ENCODE results near the gene USP9X. TPM values are rescaled to one million over a fixed set of nuclear protein-coding genes. Genes with fewer than 3 reads are reported as not detected.
"Not testable (repeated sequence)": the region's sequence is repeated elsewhere in the genome, so short reads cannot be mapped to it uniquely, and the experiment has no call there.

Gene USP9X
- total RNA-seq, 5 donors from 2014 or later (not counting 1 experiment from before 2014, with no cell fraction given): 51.7 to 84.2 (median 62.7) TPM

DNA sequence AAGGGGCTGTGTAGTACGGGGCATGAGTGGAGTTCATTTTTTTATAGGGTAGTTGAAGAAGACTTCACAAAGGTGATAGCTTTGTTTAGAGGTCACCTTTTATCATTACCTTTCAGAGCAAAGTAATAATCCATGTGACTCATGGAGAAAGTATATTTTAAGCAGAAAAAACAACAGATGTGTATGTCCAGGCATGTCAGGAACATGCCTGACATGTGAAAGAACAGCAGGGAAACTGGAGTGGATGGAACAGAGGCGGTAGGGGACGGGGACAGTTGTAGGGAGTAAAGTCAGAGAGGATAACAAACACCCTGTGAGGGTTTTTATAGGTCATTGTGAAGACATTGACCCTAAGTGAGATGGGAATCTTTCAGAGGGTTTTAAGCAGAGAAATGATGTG lies 107.6 kb downstream of the USP9X start:
- Mint-ChIP-seq H3K27ac (peak overlapping the region in 1 of 2 donors; percentile 9), H3K27me3 (no peaks in the 10 kb centered on the region), H3K4me3 (no peak overlapping the region), H3K36me3 (peaks cover 40% of the 10 kb centered on the region), H3K9me3 (no peaks in the 10 kb centered on the region), H3K4me1 (peaks cover 0 to 9% (median 0%) of the 10 kb centered on the region in 3 donors)
- no peak for ATAC-seq (replicated peaks in 1 of 4)
- no peaks in the 10 kb centered on the region for H3K4me1 ChIP-seq (ENCODE audit: control insufficient read depth in 1 of 2, extremely low read depth in 1 of 2, insufficient read depth in 2 of 2, low read length in 2 of 2)
- H3K36me3 ChIP-seq (ENCODE audit: control insufficient read depth in 2 of 2, extremely low read depth in 1 of 2, insufficient read depth in 1 of 2, low read length in 1 of 2): peaks cover 0 to 30% of the 10 kb centered on the region in 2 donors
- no peak overlapping the region for H3K4me3 ChIP-seq (ENCODE audit: control insufficient read depth in 1 of 2, extremely low read depth in 1 of 2, low read length in 1 of 2)
- H3K9me3 ChIP-seq: no peaks in the 10 kb centered on the region
- POLR2A ChIA-PET: no interaction called here
- 92% methylated on average over 2 of the region's 3 CpGs for WGBS (ENCODE audit: insufficient coverage)
- no peak overlapping the region for H3K27ac ChIP-seq (ENCODE audit: low read length)
- CTCF ChIA-PET: no interaction called here
- DNase-seq: no peak
- H3K27me3 ChIP-seq (replicated peaks in 1 of 2; ENCODE audit: control insufficient read depth in 2 of 2, extremely low read depth in 1 of 2, insufficient read depth in 2 of 2, low read length in 1 of 2): no peaks in the 10 kb centered on the region

DNA sequence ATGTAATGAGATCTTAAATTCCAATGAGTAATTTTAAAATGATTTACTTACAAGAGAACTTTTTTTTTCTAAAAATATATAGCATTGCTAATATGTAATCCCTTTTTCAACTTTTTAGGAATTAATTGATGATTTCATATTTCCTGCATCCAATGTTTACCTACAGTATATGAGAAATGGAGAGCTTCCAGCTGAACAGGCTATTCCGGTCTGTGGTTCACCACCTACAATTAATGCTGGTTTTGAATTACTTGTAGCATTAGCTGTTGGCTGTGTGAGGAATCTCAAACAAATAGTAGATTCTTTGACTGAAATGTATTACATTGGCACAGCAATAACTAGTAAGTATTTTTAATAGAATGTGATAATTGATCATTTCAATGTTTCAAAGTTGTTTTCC lies 113.2 kb downstream of the USP9X start:
- Mint-ChIP-seq H3K4me3 (no peak overlapping the region), H3K4me1 (peaks cover 0 to 4% (median 3%) of the 10 kb centered on the region in 3 donors), H3K27me3 (no peaks in the 10 kb centered on the region), H3K27ac (no peak overlapping the region), H3K9me3 (no peaks in the 10 kb centered on the region), H3K36me3 (peaks cover 35% of the 10 kb centered on the region)
- H3K9me3 ChIP-seq: no peaks in the 10 kb centered on the region
- CTCF ChIA-PET: interaction anchor here in 1 of 2 donors (0.5 kb wide), 1 partner anchor 15 kb away, joined by 3 read pairs; no protein-coding TSS in a partner anchor
- no peaks in the 10 kb centered on the region for H3K27me3 ChIP-seq (replicated peaks in 1 of 2; ENCODE audit: control insufficient read depth in 2 of 2, extremely low read depth in 1 of 2, insufficient read depth in 2 of 2, low read length in 1 of 2)
- H3K27ac ChIP-seq (ENCODE audit: low read length): no peak overlapping the region
- no peaks in the 10 kb centered on the region for H3K4me1 ChIP-seq (ENCODE audit: control insufficient read depth in 1 of 2, extremely low read depth in 1 of 2, insufficient read depth in 2 of 2, low read length in 2 of 2)
- DNase-seq: no peak
- no CpG with 5 or more reads among the region's 1 CpG for WGBS (ENCODE audit: insufficient coverage)
- H3K4me3 ChIP-seq (ENCODE audit: control insufficient read depth in 1 of 2, extremely low read depth in 1 of 2, low read length in 1 of 2): no peak overlapping the region
- ATAC-seq (replicated peaks in 1 of 4): no peak
- H3K36me3 ChIP-seq (ENCODE audit: control insufficient read depth in 2 of 2, extremely low read depth in 1 of 2, insufficient read depth in 1 of 2, low read length in 1 of 2): peaks cover 3 to 32% of the 10 kb centered on the region in 2 donors
- POLR2A ChIA-PET: no interaction called here

DNA sequence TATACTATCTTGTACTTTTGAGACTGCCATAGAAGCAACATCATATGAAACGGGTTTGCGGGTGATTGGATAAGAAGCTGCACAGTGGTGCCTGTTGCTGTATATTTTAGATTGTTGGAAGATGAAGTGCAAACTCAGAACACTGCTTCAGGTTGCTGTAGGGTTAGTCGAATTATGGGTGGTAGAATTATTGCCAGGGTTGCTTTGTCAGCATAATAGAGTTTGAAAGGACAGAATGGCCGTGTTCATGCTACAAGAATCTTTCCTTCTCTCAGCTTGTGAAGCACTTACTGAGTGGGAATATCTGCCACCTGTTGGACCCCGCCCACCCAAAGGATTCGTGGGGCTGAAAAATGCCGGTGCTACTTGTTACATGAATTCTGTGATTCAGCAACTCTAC lies 115.5 kb downstream of the USP9X start:
- Histone ChIP-seq H3K4me1 (ENCODE audit: control insufficient read depth in 1 of 2, extremely low read depth in 1 of 2, insufficient read depth in 2 of 2, low read length in 2 of 2) (no peaks in the 10 kb centered on the region), H3K36me3 (ENCODE audit: control insufficient read depth in 2 of 2, extremely low read depth in 1 of 2, insufficient read depth in 1 of 2, low read length in 1 of 2) (peaks cover 4 to 36% of the 10 kb centered on the region in 2 donors), H3K9me3 (no peaks in the 10 kb centered on the region), H3K4me3 (ENCODE audit: control insufficient read depth in 1 of 2, extremely low read depth in 1 of 2, low read length in 1 of 2) (no peak overlapping the region), H3K27me3 (replicated peaks in 1 of 2; ENCODE audit: control insufficient read depth in 2 of 2, extremely low read depth in 1 of 2, insufficient read depth in 2 of 2, low read length in 1 of 2) (no peaks in the 10 kb centered on the region), H3K27ac (ENCODE audit: low read length) (no peak overlapping the region)
- WGBS (ENCODE audit: insufficient coverage): no CpG with 5 or more reads among the region's 7 CpGs
- H3K4me3 Mint-ChIP-seq: no peak overlapping the region
- peaks cover 51% of the 10 kb centered on the region for H3K36me3 Mint-ChIP-seq
- H3K4me1 Mint-ChIP-seq: peaks cover 0 to 4% (median 3%) of the 10 kb centered on the region in 3 donors
- H3K27ac Mint-ChIP-seq: no peak overlapping the region
- no peaks in the 10 kb centered on the region for H3K27me3 Mint-ChIP-seq
- H3K9me3 Mint-ChIP-seq: peaks cover 0 to 6% (median 3%) of the 10 kb centered on the region in 3 donors
- no peak for ATAC-seq (replicated peaks in 1 of 4)
- ChIA-PET CTCF (no interaction called here), POLR2A (no interaction called here)
- no peak for DNase-seq

DNA sequence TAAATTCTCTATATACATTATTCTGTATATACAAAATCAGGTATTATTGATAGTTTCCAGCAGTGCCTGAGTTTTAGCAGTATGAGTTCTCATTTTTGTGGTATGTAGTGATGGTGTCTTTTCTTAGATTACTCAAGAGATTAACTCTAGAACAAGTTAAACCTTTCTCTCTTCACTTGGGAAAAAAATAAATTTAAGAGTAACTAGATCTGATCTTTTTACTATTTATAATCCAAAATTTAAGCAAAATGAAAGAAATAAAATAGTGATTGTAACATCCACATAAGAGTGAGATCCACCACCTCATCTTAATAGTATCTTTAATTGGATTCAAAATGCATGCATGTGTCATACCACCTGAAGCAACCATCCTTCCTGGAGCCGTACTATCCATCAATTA lies 124.6 kb downstream of the USP9X start:
- H3K9me3 ChIP-seq: peaks cover 4% of the 10 kb centered on the region
- ChIA-PET POLR2A (no interaction called here), CTCF (no interaction called here)
- H3K4me3 ChIP-seq (ENCODE audit: control insufficient read depth in 1 of 2, extremely low read depth in 1 of 2, low read length in 1 of 2): no peak overlapping the region
- Mint-ChIP-seq H3K9me3 (peaks cover 8 to 24% (median 12%) of the 10 kb centered on the region in 3 donors), H3K36me3 (peaks cover 57% of the 10 kb centered on the region), H3K27me3 (no peaks in the 10 kb centered on the region), H3K27ac (no peak overlapping the region), H3K4me3 (no peak overlapping the region), H3K4me1 (no peaks in the 10 kb centered on the region)
- no peak for ATAC-seq (replicated peaks in 1 of 4)
- no peak overlapping the region for H3K27ac ChIP-seq (ENCODE audit: low read length)
- H3K4me1 ChIP-seq (ENCODE audit: control insufficient read depth in 1 of 2, extremely low read depth in 1 of 2, insufficient read depth in 2 of 2, low read length in 2 of 2): no peaks in the 10 kb centered on the region
- WGBS (ENCODE audit: insufficient coverage): no CpG with 5 or more reads among the region's 1 CpG
- no peak for DNase-seq
- H3K36me3 ChIP-seq (ENCODE audit: control insufficient read depth in 2 of 2, extremely low read depth in 1 of 2, insufficient read depth in 1 of 2, low read length in 1 of 2): peaks cover 4 to 43% of the 10 kb centered on the region in 2 donors
- H3K27me3 ChIP-seq (replicated peaks in 1 of 2; ENCODE audit: control insufficient read depth in 2 of 2, extremely low read depth in 1 of 2, insufficient read depth in 2 of 2, low read length in 1 of 2): no peaks in the 10 kb centered on the region

DNA sequence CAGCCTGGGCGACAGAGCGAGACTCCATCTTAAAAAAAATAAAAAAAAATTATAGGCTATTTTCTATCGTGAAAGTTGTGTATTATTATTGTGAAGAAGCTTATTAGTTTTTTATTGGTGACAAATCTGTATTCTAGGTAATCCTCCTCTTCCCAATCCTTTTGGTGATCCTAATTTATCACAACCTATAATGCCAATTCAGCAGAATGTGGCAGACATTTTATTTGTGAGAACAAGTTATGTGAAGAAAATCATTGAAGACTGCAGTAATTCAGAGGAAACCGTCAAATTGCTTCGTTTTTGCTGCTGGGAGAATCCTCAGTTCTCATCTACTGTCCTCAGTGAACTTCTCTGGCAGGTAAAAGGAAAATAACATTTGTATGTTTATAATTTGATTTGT lies 139.4 kb downstream of the USP9X start:
- ATAC-seq (replicated peaks in 1 of 4): no peak
- Mint-ChIP-seq H3K4me1 (no peaks in the 10 kb centered on the region), H3K9me3 (no peaks in the 10 kb centered on the region), H3K27ac (no peak overlapping the region), H3K27me3 (no peaks in the 10 kb centered on the region), H3K36me3 (peaks cover 30% of the 10 kb centered on the region), H3K4me3 (no peak overlapping the region)
- H3K27ac ChIP-seq (ENCODE audit: low read length): no peak overlapping the region
- DNase-seq: no peak
- H3K27me3 ChIP-seq (replicated peaks in 1 of 2; ENCODE audit: control insufficient read depth in 2 of 2, extremely low read depth in 1 of 2, insufficient read depth in 2 of 2, low read length in 1 of 2): no peaks in the 10 kb centered on the region
- ChIA-PET POLR2A (no interaction called here), CTCF (interaction anchor here in 1 of 2 donors (0.6 kb wide), 1 partner anchor 40 kb away, joined by 3 read pairs; no protein-coding TSS in a partner anchor)
- peaks cover 4 to 42% of the 10 kb centered on the region in 2 donors for H3K36me3 ChIP-seq (ENCODE audit: control insufficient read depth in 2 of 2, extremely low read depth in 1 of 2, insufficient read depth in 1 of 2, low read length in 1 of 2)
- no peaks in the 10 kb centered on the region for H3K4me1 ChIP-seq (ENCODE audit: control insufficient read depth in 1 of 2, extremely low read depth in 1 of 2, insufficient read depth in 2 of 2, low read length in 2 of 2)
- WGBS (ENCODE audit: insufficient coverage): no CpG with 5 or more reads among the region's 5 CpGs
- H3K9me3 ChIP-seq: no peaks in the 10 kb centered on the region
- H3K4me3 ChIP-seq (ENCODE audit: control insufficient read depth in 1 of 2, extremely low read depth in 1 of 2, low read length in 1 of 2): no peak overlapping the region

DNA sequence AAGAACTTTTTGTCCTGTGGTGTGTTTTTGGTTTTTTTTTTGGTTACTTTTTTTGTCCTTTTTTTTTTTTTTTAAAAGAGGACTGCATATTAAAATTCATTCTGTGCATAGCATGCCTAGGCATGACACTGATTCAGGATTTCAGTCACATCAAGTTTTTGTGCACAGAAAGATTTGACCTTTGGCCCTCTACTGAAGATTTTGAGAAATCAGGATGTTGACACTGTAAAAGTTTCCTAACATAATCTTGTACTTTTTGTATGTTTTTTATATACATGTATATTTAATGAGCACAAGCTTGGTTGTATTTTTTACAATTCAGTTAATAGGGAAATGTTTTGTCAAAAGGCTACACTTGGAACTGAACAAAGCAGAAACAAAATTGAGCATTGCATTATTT lies 148.7 kb downstream of the USP9X start:
- Mint-ChIP-seq H3K27ac (no peak overlapping the region), H3K9me3 (no peaks in the 10 kb centered on the region), H3K4me1 (peaks cover 0 to 6% (median 5%) of the 10 kb centered on the region in 3 donors), H3K27me3 (no peaks in the 10 kb centered on the region), H3K36me3 (peaks cover 11% of the 10 kb centered on the region), H3K4me3 (no peak overlapping the region)
- no peak for ATAC-seq (replicated peaks in 1 of 4)
- Histone ChIP-seq H3K27me3 (replicated peaks in 1 of 2; ENCODE audit: control insufficient read depth in 2 of 2, extremely low read depth in 1 of 2, insufficient read depth in 2 of 2, low read length in 1 of 2) (no peaks in the 10 kb centered on the region), H3K27ac (ENCODE audit: low read length) (no peak overlapping the region), H3K36me3 (ENCODE audit: control insufficient read depth in 2 of 2, extremely low read depth in 1 of 2, insufficient read depth in 1 of 2, low read length in 1 of 2) (peaks cover 0 to 28% of the 10 kb centered on the region in 2 donors), H3K4me1 (ENCODE audit: control insufficient read depth in 1 of 2, extremely low read depth in 1 of 2, insufficient read depth in 2 of 2, low read length in 2 of 2) (no peaks in the 10 kb centered on the region), H3K4me3 (ENCODE audit: control insufficient read depth in 1 of 2, extremely low read depth in 1 of 2, low read length in 1 of 2) (no peak overlapping the region), H3K9me3 (no peaks in the 10 kb centered on the region)
- POLR2A ChIA-PET: interaction anchor here in 1 of 2 donors (0.6 kb wide), 1 partner anchor 1191 kb away, joined by 3 read pairs; no protein-coding TSS in a partner anchor
- DNase-seq: no peak
- CTCF ChIA-PET: no interaction called here

DNA sequence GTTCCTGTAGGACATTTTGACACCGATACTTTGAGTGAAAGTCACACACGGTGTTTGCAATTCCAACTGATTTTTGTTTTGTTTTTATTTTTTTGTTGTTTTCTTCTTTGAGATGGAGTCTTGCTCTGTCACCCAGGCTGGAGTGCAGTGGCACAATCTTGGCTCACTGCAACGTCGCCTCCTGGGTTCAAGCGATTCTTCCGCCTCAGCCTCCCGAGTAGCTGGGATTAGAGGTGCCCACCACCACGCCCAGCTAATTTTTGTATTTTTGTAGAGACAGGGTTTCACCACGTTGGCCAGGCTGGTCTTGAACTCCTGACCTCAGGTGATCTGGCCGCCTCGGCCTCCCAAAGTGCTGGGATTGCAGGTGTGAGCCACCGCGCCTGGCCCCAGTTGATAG lies 149.2 kb downstream of the USP9X start:
- H3K4me3 Mint-ChIP-seq; ATAC-seq (replicated peaks in 1 of 4); CTCF ChIA-PET; H3K27ac Mint-ChIP-seq; H3K4me1 ChIP-seq (ENCODE audit: control insufficient read depth in 1 of 2, extremely low read depth in 1 of 2, insufficient read depth in 2 of 2, low read length in 2 of 2); H3K4me3 ChIP-seq (ENCODE audit: control insufficient read depth in 1 of 2, extremely low read depth in 1 of 2, low read length in 1 of 2); H3K9me3 ChIP-seq; H3K27me3 ChIP-seq (replicated peaks in 1 of 2; ENCODE audit: control insufficient read depth in 2 of 2, extremely low read depth in 1 of 2, insufficient read depth in 2 of 2, low read length in 1 of 2); H3K9me3 Mint-ChIP-seq; DNase-seq; H3K4me1 Mint-ChIP-seq; H3K27me3 Mint-ChIP-seq; H3K27ac ChIP-seq (ENCODE audit: low read length): not testable (repeated sequence)
- H3K36me3 ChIP-seq (ENCODE audit: control insufficient read depth in 2 of 2, extremely low read depth in 1 of 2, insufficient read depth in 1 of 2, low read length in 1 of 2): peaks cover 0 to 27% of the 10 kb centered on the region in 2 donors
- peaks cover 10% of the 10 kb centered on the region for H3K36me3 Mint-ChIP-seq
- POLR2A ChIA-PET: interaction anchor here in 1 of 2 donors (0.6 kb wide), 1 partner anchor 1192 kb away, joined by 3 read pairs; no protein-coding TSS in a partner anchor
- 96% methylated on average over 4 of the region's 13 CpGs for WGBS (ENCODE audit: insufficient coverage)

All from T-cell (primary cell).